ENCODE measurements around the gene FBXO5. TPM values are rescaled to one million over a fixed set of nuclear protein-coding genes. Genes with fewer than 3 reads are reported as not detected.

FBXO5 gene
- total RNA-seq, 1 donor: 6.5 TPM

- Histone ChIP-seq H3K4me2 (ENCODE audit: insufficient read depth, low read length) (no peak overlapping the region), H3K79me2 (ENCODE audit: insufficient read depth, low read length) (no peaks in the 10 kb centered on the region), H2AFZ (ENCODE audit: low read length) (no peak overlapping the region), H3K27ac (ENCODE audit: low read depth, low read length) (no peak overlapping the region), H4K20me1 (ENCODE audit: insufficient read depth, low read length) (no peaks in the 10 kb centered on the region), H3K9me3 (ENCODE audit: low read depth, low read length) (no peaks in the 10 kb centered on the region), H3K4me3 (ENCODE audit: insufficient read depth, low read length) (no peak overlapping the region), H3K4me1 (ENCODE audit: insufficient read depth, low read length) (peaks cover 8% of the 10 kb centered on the region), H3K27me3 (ENCODE audit: insufficient read depth, low read length) (no peaks in the 10 kb centered on the region), H3K36me3 (ENCODE audit: insufficient read depth, low read length) (no peaks in the 10 kb centered on the region)
- DNase-seq (ENCODE audit: insufficient read length, low spot score, missing footprints): no peak
- no peak for TF ChIP-seq CTCF (IDR thresholded peaks at IDR 0.05; ENCODE audit: extremely low read depth, low read depth, low read length)
These were observed 25.0 kb downstream of the FBXO5 start for GRCh38 chr6:152957796-152958195.

DNA sequence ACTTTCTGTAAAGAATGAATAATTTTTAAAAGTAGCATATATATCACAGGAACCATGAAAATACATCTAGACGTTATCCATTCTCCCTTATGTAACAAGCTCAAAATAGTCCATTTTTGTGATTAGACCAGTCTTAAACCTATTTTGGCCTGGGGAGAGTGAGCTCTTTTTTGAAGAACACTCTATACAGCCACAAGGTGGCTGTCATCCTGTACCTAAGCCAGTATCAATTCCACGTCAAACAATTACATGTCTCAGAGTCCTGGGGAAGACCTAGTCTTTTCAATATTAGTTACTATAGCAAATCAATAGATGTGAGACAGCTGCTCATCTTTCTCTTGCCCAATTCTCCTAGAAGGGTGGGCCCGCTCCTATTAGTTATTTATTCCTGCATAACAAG is 28.4 kb downstream of the FBXO5 start:
- H3K4me3 ChIP-seq (ENCODE audit: insufficient read depth, low read length): no peak overlapping the region
- peak; percentile 13 for TF ChIP-seq CTCF (IDR thresholded peaks at IDR 0.05; ENCODE audit: extremely low read depth, low read depth, low read length)

GRCh38 chr6:152952866-152953509 is 29.9 kb downstream of the FBXO5 start:
- Histone ChIP-seq H3K4me3 (ENCODE audit: insufficient read depth, low read length) (no peak overlapping the region), H4K20me1 (ENCODE audit: insufficient read depth, low read length) (no peaks in the 10 kb centered on the region), H3K27me3 (ENCODE audit: insufficient read depth, low read length) (no peaks in the 10 kb centered on the region), H2AFZ (ENCODE audit: low read length) (no peak overlapping the region), H3K27ac (ENCODE audit: low read depth, low read length) (no peak overlapping the region), H3K79me2 (ENCODE audit: insufficient read depth, low read length) (no peaks in the 10 kb centered on the region), H3K9me3 (ENCODE audit: low read depth, low read length) (no peaks in the 10 kb centered on the region), H3K36me3 (ENCODE audit: insufficient read depth, low read length) (no peaks in the 10 kb centered on the region), H3K4me1 (ENCODE audit: insufficient read depth, low read length) (peaks cover 16% of the 10 kb centered on the region), H3K4me2 (ENCODE audit: insufficient read depth, low read length) (peak overlapping the region; percentile 2)
- DNase-seq (ENCODE audit: insufficient read length, low spot score, missing footprints): peak; percentile 71
- peak; percentile 70 for TF ChIP-seq CTCF (IDR thresholded peaks at IDR 0.05; ENCODE audit: extremely low read depth, low read depth, low read length)

More for the DNA sequence above, 28.4 kb downstream of the FBXO5 start:
- Histone ChIP-seq H3K4me2 (ENCODE audit: insufficient read depth, low read length) (no peak overlapping the region), H3K4me1 (ENCODE audit: insufficient read depth, low read length) (peaks cover 16% of the 10 kb centered on the region), H3K9me3 (ENCODE audit: low read depth, low read length) (no peaks in the 10 kb centered on the region), H2AFZ (ENCODE audit: low read length) (no peak overlapping the region), H3K27me3 (ENCODE audit: insufficient read depth, low read length) (no peaks in the 10 kb centered on the region), H3K36me3 (ENCODE audit: insufficient read depth, low read length) (no peaks in the 10 kb centered on the region), H4K20me1 (ENCODE audit: insufficient read depth, low read length) (no peaks in the 10 kb centered on the region), H3K27ac (ENCODE audit: low read depth, low read length) (no peak overlapping the region), H3K79me2 (ENCODE audit: insufficient read depth, low read length) (no peaks in the 10 kb centered on the region)
- no peak for DNase-seq (ENCODE audit: insufficient read length, low spot score, missing footprints)

GRCh38 chr6:152952045-152952444 is 30.8 kb downstream of the FBXO5 start:
- Histone ChIP-seq H3K27me3 (ENCODE audit: insufficient read depth, low read length) (no peaks in the 10 kb centered on the region), H4K20me1 (ENCODE audit: insufficient read depth, low read length) (no peaks in the 10 kb centered on the region), H3K4me3 (ENCODE audit: insufficient read depth, low read length) (no peak overlapping the region), H3K79me2 (ENCODE audit: insufficient read depth, low read length) (no peaks in the 10 kb centered on the region), H3K9me3 (ENCODE audit: low read depth, low read length) (no peaks in the 10 kb centered on the region), H3K27ac (ENCODE audit: low read depth, low read length) (no peak overlapping the region), H3K4me2 (ENCODE audit: insufficient read depth, low read length) (no peak overlapping the region), H3K4me1 (ENCODE audit: insufficient read depth, low read length) (peaks cover 16% of the 10 kb centered on the region), H2AFZ (ENCODE audit: low read length) (no peak overlapping the region), H3K36me3 (ENCODE audit: insufficient read depth, low read length) (no peaks in the 10 kb centered on the region)
- DNase-seq (ENCODE audit: insufficient read length, low spot score, missing footprints): no peak
- TF ChIP-seq CTCF (IDR thresholded peaks at IDR 0.05; ENCODE audit: extremely low read depth, low read depth, low read length): no peak
